ENCODE data around the gene CYLD. TPM values are rescaled to one million over a fixed set of nuclear protein-coding genes. Genes with fewer than 3 reads are reported as not detected.

CYLD gene
- total and polyA plus RNA-seq, 2 donors (not counting 3 experiments of a cell fraction or from before 2014, with no cell fraction given): 7.4 to 21.5 TPM

DNA sequence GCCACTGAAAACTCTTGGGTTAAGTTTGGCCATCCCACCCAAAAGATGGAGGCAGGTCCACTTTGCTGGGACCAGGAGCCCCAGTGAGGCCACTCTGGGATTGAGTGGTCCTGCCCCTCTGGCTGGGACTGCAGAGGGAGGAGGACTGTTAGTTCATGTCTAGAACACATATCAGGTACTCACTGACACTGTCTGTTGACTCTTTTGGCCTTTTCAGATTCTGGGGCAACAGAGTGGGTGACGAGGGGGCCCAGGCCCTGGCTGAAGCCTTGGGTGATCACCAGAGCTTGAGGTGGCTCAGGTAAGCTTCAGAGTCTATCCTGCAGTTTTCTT is 19.5 kb upstream of the CYLD start:
- no peaks in the 10 kb centered on the region for H3K4me1 ChIP-seq (ENCODE audit: control insufficient read depth, extremely low read depth, insufficient read depth, low read length)
- no TSS peak for BruUV-seq (replicated peaks)
- no peak overlapping the region for H3K27ac ChIP-seq (ENCODE audit: insufficient read depth, low read depth, low read length)
- H3K4me3 ChIP-seq (replicated peaks in 1 of 3; ENCODE audit: insufficient read depth in 1 of 3, low read depth in 1 of 3, low read length in 3 of 3): no peak overlapping the region
- ChIA-PET CTCF (no interaction called here), POLR2A (no interaction called here)
- DNase-seq (ENCODE audit: low read depth, low spot score) (no peak), FAIRE-seq (no peak)
- TF ChIP-seq POLR2A (IDR thresholded peaks at IDR 0.05; ENCODE audit: low read depth, low read length) (no peak), EZH2 (IDR thresholded peaks at IDR 0.05; ENCODE audit: borderline replicate concordance, low read depth, low read length, severe bottlenecking) (no peak), JUN (IDR thresholded peaks at IDR 0.05; ENCODE audit: borderline replicate concordance, insufficient read depth, insufficient read length, low read depth) (no peak), POLR2AphosphoS5 (IDR thresholded peaks at IDR 0.05; ENCODE audit: insufficient read depth, low read depth, low read length) (no peak), GATA2 (IDR thresholded peaks at IDR 0.05; ENCODE audit: insufficient read depth, insufficient read length, low read depth, low read length) (no peak), MYC (IDR thresholded peaks at IDR 0.05; ENCODE audit: low read depth, low read length) (no peak), FOS (IDR thresholded peaks at IDR 0.05; ENCODE audit: borderline replicate concordance, insufficient read depth, low read length) (no peak)
- TF ChIP-seq, protein P1, sequence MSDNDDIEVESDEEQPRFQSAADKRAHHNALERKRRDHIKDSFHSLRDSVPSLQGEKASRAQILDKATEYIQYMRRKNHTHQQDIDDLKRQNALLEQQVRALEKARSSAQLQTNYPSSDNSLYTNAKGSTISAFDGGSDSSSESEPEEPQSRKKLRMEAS (IDR thresholded peaks at IDR 0.05; ENCODE audit: insufficient read depth, insufficient read length): no peak
- H3K36me3 ChIP-seq (ENCODE audit: control insufficient read depth in 2 of 2, extremely low read depth in 1 of 2, insufficient read depth in 2 of 2, low read length in 2 of 2): no peaks in the 10 kb centered on the region
- dilution Hi-C loops (cut with MboI; ENCODE audit: extremely low pct_ligation_motif_present, low sequenced_read_pairs): no loop called here
- H2AFZ ChIP-seq (ENCODE audit: low read depth, low read length): no peak overlapping the region
- no peak overlapping the region for H3K4me2 ChIP-seq (ENCODE audit: insufficient read depth, low read length)
- no peaks in the 10 kb centered on the region for H3K9me3 ChIP-seq (replicated peaks; ENCODE audit: control insufficient read depth, insufficient read depth, low read length)
- H3K79me2 ChIP-seq (ENCODE audit: control insufficient read depth, insufficient read depth, low read length): no peaks in the 10 kb centered on the region
- H3K27me3 ChIP-seq (ENCODE audit: control insufficient read depth in 2 of 2, insufficient read depth in 2 of 2, low read length in 2 of 2): no peaks in the 10 kb centered on the region
- H3K9ac ChIP-seq (replicated peaks; ENCODE audit: extremely low read depth, insufficient read depth, low read length): no peak overlapping the region
- intact Hi-C loops (cut with micrococcal nuclease): no loop called here
- H3K9me1 ChIP-seq (replicated peaks; ENCODE audit: control insufficient read depth, extremely low read depth, insufficient read depth, low read length): no peaks in the 10 kb centered on the region
- H4K20me1 ChIP-seq (replicated peaks; ENCODE audit: control insufficient read depth, extremely low read depth, insufficient read depth, low read length): no peaks in the 10 kb centered on the region

DNA sequence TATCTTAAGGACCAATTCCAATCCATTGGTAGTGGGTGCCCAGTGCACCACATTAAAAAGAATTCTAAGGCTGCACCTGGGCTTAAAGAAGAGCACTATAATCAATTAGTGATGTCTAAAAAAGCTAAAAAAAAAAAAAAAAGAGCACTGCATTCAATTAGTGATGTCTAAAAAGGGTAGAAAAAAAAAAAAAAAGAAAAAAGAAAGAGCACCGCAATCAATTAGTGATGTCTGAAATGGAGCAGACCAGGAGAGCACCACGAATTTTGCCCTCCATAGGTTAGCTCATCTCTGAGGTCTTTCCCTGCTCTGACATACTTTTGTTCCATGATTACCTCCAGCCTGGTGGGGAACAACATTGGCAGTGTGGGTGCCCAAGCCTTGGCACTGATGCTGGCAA is 18.9 kb upstream of the CYLD start:
- TF ChIP-seq FOS (IDR thresholded peaks at IDR 0.05; ENCODE audit: borderline replicate concordance, insufficient read depth, low read length) (no peak), MYC (IDR thresholded peaks at IDR 0.05; ENCODE audit: low read depth, low read length) (no peak), GATA2 (IDR thresholded peaks at IDR 0.05; ENCODE audit: insufficient read depth, insufficient read length, low read depth, low read length) (no peak), POLR2A (IDR thresholded peaks at IDR 0.05; ENCODE audit: low read depth, low read length) (no peak), EZH2 (IDR thresholded peaks at IDR 0.05; ENCODE audit: borderline replicate concordance, low read depth, low read length, severe bottlenecking) (no peak), POLR2AphosphoS5 (IDR thresholded peaks at IDR 0.05; ENCODE audit: insufficient read depth, low read depth, low read length) (no peak), JUN (IDR thresholded peaks at IDR 0.05; ENCODE audit: borderline replicate concordance, insufficient read depth, insufficient read length, low read depth) (no peak)
- TF ChIP-seq, protein P2, sequence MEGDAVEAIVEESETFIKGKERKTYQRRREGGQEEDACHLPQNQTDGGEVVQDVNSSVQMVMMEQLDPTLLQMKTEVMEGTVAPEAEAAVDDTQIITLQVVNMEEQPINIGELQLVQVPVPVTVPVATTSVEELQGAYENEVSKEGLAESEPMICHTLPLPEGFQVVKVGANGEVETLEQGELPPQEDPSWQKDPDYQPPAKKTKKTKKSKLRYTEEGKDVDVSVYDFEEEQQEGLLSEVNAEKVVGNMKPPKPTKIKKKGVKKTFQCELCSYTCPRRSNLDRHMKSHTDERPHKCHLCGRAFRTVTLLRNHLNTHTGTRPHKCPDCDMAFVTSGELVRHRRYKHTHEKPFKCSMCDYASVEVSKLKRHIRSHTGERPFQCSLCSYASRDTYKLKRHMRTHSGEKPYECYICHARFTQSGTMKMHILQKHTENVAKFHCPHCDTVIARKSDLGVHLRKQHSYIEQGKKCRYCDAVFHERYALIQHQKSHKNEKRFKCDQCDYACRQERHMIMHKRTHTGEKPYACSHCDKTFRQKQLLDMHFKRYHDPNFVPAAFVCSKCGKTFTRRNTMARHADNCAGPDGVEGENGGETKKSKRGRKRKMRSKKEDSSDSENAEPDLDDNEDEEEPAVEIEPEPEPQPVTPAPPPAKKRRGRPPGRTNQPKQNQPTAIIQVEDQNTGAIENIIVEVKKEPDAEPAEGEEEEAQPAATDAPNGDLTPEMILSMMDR (IDR thresholded peaks at IDR 0.05; ENCODE audit: extremely low read depth in 1 of 2, insufficient read depth in 1 of 2, low read depth in 1 of 2, low read length in 2 of 2): no peak
- TF ChIP-seq, protein P1 (IDR thresholded peaks at IDR 0.05; ENCODE audit: insufficient read depth, insufficient read length): no peak
- BruUV-seq (replicated peaks): no TSS peak
- no peaks in the 10 kb centered on the region for H3K9me1 ChIP-seq (replicated peaks; ENCODE audit: control insufficient read depth, extremely low read depth, insufficient read depth, low read length)
- H3K4me3 ChIP-seq (replicated peaks in 1 of 3; ENCODE audit: insufficient read depth in 1 of 3, low read depth in 1 of 3, low read length in 3 of 3): no peak overlapping the region
- dilution Hi-C loops (cut with MboI; ENCODE audit: extremely low pct_ligation_motif_present, low sequenced_read_pairs): no loop called here
- DNase-seq (ENCODE audit: low read depth, low spot score) (no peak), FAIRE-seq (no peak)
- no peaks in the 10 kb centered on the region for H3K79me2 ChIP-seq (ENCODE audit: control insufficient read depth, insufficient read depth, low read length)
- H3K27ac ChIP-seq (ENCODE audit: insufficient read depth, low read depth, low read length): no peak overlapping the region
- no peaks in the 10 kb centered on the region for H3K36me3 ChIP-seq (ENCODE audit: control insufficient read depth in 2 of 2, extremely low read depth in 1 of 2, insufficient read depth in 2 of 2, low read length in 2 of 2)
- no peaks in the 10 kb centered on the region for H3K27me3 ChIP-seq (ENCODE audit: control insufficient read depth in 2 of 2, insufficient read depth in 2 of 2, low read length in 2 of 2)
- intact Hi-C loops (cut with micrococcal nuclease): no loop called here
- H3K9me3 ChIP-seq (replicated peaks; ENCODE audit: control insufficient read depth, insufficient read depth, low read length): no peaks in the 10 kb centered on the region
- H3K4me1 ChIP-seq (ENCODE audit: control insufficient read depth, extremely low read depth, insufficient read depth, low read length): no peaks in the 10 kb centered on the region
- no peak overlapping the region for H3K4me2 ChIP-seq (ENCODE audit: insufficient read depth, low read length)
- ChIA-PET POLR2A (no interaction called here), CTCF (no interaction called here)
- H4K20me1 ChIP-seq (replicated peaks; ENCODE audit: control insufficient read depth, extremely low read depth, insufficient read depth, low read length): no peaks in the 10 kb centered on the region
- no peak overlapping the region for H2AFZ ChIP-seq (ENCODE audit: low read depth, low read length)
- no peak overlapping the region for H3K9ac ChIP-seq (replicated peaks; ENCODE audit: extremely low read depth, insufficient read depth, low read length)

All from endothelial cell of umbilical vein (primary cell).